NT2/D1 (cell line): ENCODE data around the gene TMEM134.

Experiments used
- SUZ12 ChIP-seq: IDR thresholded peaks from 2 replicates; pipeline ENCODE4 v1.6.1; 2011; ENCODE audit not compliant: insufficient read length, insufficient read depth; ENCODE audit errors: extremely low read depth
- YY1 ChIP-seq: IDR thresholded peaks from 2 replicates; pipeline ENCODE4 v1.6.1; 2011; ENCODE audit not compliant: insufficient read length, insufficient read depth

- TF ChIP-seq YY1 (peak; percentile 39), SUZ12 (no peak)
These were observed 4.5 kb downstream of the TMEM134 start for GRCh38 chr11:67464411-67465188.
